Glomerular endothelial cell (primary cell): ENCODE measurements around the gene ELMOD2. TPM values are rescaled to one million over a fixed set of nuclear protein-coding genes. Genes with fewer than 3 reads are reported as not detected.

Experiments used
- DNase-seq: peaks from one replicate; pipeline ENCODE4 v3.0.0-alpha.2; 2011; ENCODE audit warnings: low read depth, low spot score; ENCODE audit errors: extremely low read depth
- total RNA-seq: library from RNA; depleted of rRNA; stranded (reverse); fragments of >200 nt; gene quantifications from 2 replicates; pipeline ENCODE4 v1.2.3, GENCODE V29; 2015

Gene ELMOD2
- total RNA-seq, 1 donor from 2014 or later: 19.1 TPM

- DNase-seq: no peak
Observed at GRCh38 chr4:140579278-140579677, 55.3 kb downstream of the ELMOD2 start.

GRCh38 chr4:140581078-140581477 is 57.1 kb downstream of the ELMOD2 start:
- DNase-seq: no peak

- no peak for DNase-seq
Observed at GRCh38 chr4:140584439-140584838, 60.5 kb downstream of the ELMOD2 start.

GRCh38 chr4:140595065-140595464 is 71.1 kb downstream of the ELMOD2 start:
- no peak for DNase-seq

- no peak for DNase-seq
Observed at GRCh38 chr4:140600408-140600807, 76.4 kb downstream of the ELMOD2 start.

- no peak for DNase-seq
Observed at GRCh38 chr4:140602714-140603113, 78.7 kb downstream of the ELMOD2 start.

GRCh38 chr4:140603286-140603685 is 79.3 kb downstream of the ELMOD2 start:
- DNase-seq: no peak

Other genes with a start within 250 kb of the ELMOD2 start
- gene SCOC, start 150.5 kb upstream of the ELMOD2 start, total RNA-seq: 45.7 and 56.2 TPM in 2 replicates
- gene CLGN, start 96.5 kb upstream of the ELMOD2 start, total RNA-seq: 1.2 and 7.6 TPM in 2 replicates
- gene MGAT4D, start 25.9 kb upstream of the ELMOD2 start, total RNA-seq: not detected in 2 replicates
- not detected in 2 replicates for gene UCP1, start 44.8 kb downstream of the ELMOD2 start, total RNA-seq
- 62.1 and 72.3 TPM in 2 replicates for gene TBC1D9, start 232.2 kb downstream of the ELMOD2 start, total RNA-seq